GM21529 (cell line): Measurements from ENCODE around the gene PRAMEF11.

ENCODE experiments used
- ATAC-seq: cut with Tn5 transposase; IDR thresholded peaks from one replicate; pipeline ENCODE4 v1.9.1; 2021; ENCODE audit not compliant: unreplicated experiment

Gene PRAMEF11

DNA sequence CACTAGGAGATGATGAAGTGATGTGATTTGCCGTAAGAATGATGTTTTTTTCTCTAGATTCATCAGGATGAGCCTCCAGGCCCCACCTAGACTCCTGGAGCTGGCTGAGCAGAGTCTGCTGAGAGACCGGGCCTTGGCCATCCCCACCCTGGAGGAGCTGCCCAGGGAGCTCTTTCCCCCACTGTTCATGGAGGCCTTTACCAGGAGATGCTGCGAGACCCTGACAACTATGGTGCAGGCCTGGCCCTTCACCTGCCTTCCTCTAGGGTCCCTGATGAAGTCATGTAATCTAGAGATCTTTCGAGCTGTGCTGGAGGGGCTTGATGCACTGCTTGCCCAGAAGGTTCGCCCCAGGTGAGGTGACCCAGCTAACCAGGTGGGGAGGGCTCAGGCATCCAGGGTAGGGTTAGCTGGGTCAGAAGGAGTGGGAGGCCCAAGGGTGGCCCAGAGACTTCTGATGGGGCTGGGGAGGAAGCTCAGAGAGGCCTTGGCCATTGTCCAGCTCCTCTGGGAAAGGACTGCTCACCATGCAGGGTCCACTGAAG, 56.3 kb downstream of the PRAMEF11 start:
- ATAC-seq: no peak
